Thoracic aorta (tissue), 2 donors: ENCODE data around the gene SMIM1. TPM values are rescaled to one million over a fixed set of nuclear protein-coding genes. Genes with fewer than 3 reads are reported as not detected.

Experiments
- ATAC-seq: fragments of 150-250 bp; one replicate; pipeline ENCODE4 v1.8.0; 2017; ENCODE audit warnings: low read depth; ENCODE audit not compliant: insufficient number of reproducible peaks, low FRiP score
- DNase-seq: peaks from one replicate; pipeline ENCODE4 v3.0.0-alpha.2; 2020; ENCODE audit warnings: low spot score
- H3K27ac ChIP-seq, 2 donors: fragments of 200-600 bp; sonication (generic); 1 replicate in 1 of 2; 2 replicates in 1 of 2; pipeline ENCODE4 v1.5.1; 2016; ENCODE audit warnings: mild to moderate bottlenecking in 2 of 2, moderate library complexity in 2 of 2
- H3K27me3 ChIP-seq: fragments of 200-600 bp; sonication (generic); replicated peaks from 2 replicates; pipeline ENCODE4 v1.6.0; 2016; ENCODE audit warnings: mild to moderate bottlenecking; ENCODE audit not compliant: insufficient read depth
- H3K36me3 ChIP-seq: fragments of 200-600 bp; sonication (generic); one replicate; pipeline ENCODE4 v1.5.1; 2016
- H3K4me1 ChIP-seq, 2 donors: fragments of 200-600 bp; sonication (generic); 1 replicate in 1 of 2; 2 replicates in 1 of 2; pipeline versions ENCODE4 v1.5.1 to v1.6.0; 2016; ENCODE audit warnings: low read depth in 2 of 2, mild to moderate bottlenecking in 1 of 2; ENCODE audit not compliant: control insufficient read depth in 1 of 2
- H3K4me3 ChIP-seq: fragments of 200-600 bp; sonication (generic); 2 replicates; pipeline ENCODE4 v1.5.1; 2016; ENCODE audit warnings: mild to moderate bottlenecking
- H3K9me3 ChIP-seq: fragments of 200-600 bp; sonication (generic); 2 replicates; pipeline ENCODE4 v1.5.1; 2016
- total RNA-seq, 2 donors: library from RNA; depleted of rRNA; stranded (reverse); fragments of >200 nt; gene quantifications; one replicate each; pipeline versions ENCODE4 v1.1.0 to v1.2.3, GENCODE V29; 2016
- TF ChIP-seq, protein P1 (sequence below): fragments of 200-600 bp; sonication (generic); IDR thresholded peaks from one replicate; pipeline ENCODE4 v1.5.1; 2019; ENCODE audit warnings: antibody characterized with exemption

The SMIM1 gene
- total RNA-seq, 2 donors from 2014 or later: 2.6 to 4.6 TPM

DNA sequence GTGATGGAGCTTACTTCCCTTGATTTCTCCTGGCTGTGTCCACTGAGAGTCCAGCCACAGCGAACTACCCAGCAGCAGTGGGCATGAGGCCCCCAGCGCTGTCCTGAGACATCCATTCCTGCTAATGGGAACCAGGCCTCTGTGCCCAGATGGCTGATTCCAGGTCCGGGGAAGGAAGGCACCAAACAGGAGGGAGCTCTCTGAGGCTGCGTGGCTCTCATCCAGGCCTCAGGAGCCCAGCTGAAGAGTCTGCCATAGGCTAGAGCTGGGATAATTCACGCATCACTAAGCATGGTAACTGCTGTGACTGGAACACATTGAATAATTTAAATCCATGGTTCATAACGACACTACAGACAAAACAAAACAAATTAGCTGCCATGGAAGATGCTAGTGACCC is 48.5 kb downstream of the SMIM1 start:
- ATAC-seq (no peak), DNase-seq (no peak)
- H3K27ac ChIP-seq: no peak overlapping the region
- TF ChIP-seq, protein P1, sequence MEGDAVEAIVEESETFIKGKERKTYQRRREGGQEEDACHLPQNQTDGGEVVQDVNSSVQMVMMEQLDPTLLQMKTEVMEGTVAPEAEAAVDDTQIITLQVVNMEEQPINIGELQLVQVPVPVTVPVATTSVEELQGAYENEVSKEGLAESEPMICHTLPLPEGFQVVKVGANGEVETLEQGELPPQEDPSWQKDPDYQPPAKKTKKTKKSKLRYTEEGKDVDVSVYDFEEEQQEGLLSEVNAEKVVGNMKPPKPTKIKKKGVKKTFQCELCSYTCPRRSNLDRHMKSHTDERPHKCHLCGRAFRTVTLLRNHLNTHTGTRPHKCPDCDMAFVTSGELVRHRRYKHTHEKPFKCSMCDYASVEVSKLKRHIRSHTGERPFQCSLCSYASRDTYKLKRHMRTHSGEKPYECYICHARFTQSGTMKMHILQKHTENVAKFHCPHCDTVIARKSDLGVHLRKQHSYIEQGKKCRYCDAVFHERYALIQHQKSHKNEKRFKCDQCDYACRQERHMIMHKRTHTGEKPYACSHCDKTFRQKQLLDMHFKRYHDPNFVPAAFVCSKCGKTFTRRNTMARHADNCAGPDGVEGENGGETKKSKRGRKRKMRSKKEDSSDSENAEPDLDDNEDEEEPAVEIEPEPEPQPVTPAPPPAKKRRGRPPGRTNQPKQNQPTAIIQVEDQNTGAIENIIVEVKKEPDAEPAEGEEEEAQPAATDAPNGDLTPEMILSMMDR: no peak
- no peaks in the 10 kb centered on the region for H3K9me3 ChIP-seq
- H3K4me1 ChIP-seq: no peaks in the 10 kb centered on the region
- H3K36me3 ChIP-seq: peaks cover 44% of the 10 kb centered on the region
- no peaks in the 10 kb centered on the region for H3K27me3 ChIP-seq
- no peak overlapping the region for H3K4me3 ChIP-seq

DNA sequence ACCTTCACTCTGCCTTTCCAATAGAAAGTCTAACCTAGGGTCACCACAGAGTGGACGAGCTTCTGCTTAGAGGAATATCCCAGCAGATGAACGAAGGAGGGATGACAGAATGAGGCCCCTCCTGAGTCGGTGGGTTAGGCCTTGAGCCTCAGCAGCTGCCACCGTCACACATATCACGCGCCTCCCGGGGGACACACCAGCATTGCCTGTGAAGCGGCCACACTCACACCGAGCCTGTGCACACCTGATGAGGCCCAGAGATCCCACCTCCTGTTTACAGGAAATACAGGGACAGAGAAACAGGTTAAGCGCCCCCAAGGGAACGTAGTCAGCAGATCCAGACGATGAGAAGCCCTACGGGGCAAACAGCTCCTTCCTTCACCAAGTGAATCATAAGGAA is 48.9 kb downstream of the SMIM1 start:
- TF ChIP-seq, protein P1: no peak
- ATAC-seq (no peak), DNase-seq (no peak)
- Histone ChIP-seq H3K27ac (no peak overlapping the region), H3K4me3 (no peak overlapping the region), H3K4me1 (no peaks in the 10 kb centered on the region), H3K36me3 (peaks cover 45% of the 10 kb centered on the region), H3K27me3 (no peaks in the 10 kb centered on the region), H3K9me3 (no peaks in the 10 kb centered on the region)

DNA sequence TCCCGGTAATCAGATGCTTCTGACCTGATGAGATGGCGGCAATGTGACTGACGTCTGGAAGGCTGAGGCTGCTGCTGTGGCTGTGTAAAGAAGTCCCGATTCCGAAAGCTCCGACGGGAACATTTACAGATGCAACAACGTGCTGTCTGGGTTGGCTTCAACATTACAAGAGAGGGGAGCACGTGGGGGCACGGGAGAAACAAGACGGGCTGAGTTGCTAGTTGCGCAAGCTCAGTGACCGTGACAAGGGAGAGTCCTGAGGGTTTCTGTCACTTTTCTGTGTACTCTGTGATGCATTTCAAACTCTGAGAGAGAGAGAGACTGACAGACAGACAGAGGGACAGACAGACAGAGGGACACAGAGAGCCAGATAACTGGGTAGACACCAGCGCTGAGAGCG is 49.4 kb downstream of the SMIM1 start:
- peaks cover 45% of the 10 kb centered on the region for H3K36me3 ChIP-seq
- H3K4me1 ChIP-seq: no peaks in the 10 kb centered on the region
- no peaks in the 10 kb centered on the region for H3K27me3 ChIP-seq
- no peak for ATAC-seq
- TF ChIP-seq, protein P1: no peak
- no peaks in the 10 kb centered on the region for H3K9me3 ChIP-seq
- H3K27ac ChIP-seq: no peak overlapping the region
- DNase-seq: no peak
- H3K4me3 ChIP-seq: no peak overlapping the region

DNA sequence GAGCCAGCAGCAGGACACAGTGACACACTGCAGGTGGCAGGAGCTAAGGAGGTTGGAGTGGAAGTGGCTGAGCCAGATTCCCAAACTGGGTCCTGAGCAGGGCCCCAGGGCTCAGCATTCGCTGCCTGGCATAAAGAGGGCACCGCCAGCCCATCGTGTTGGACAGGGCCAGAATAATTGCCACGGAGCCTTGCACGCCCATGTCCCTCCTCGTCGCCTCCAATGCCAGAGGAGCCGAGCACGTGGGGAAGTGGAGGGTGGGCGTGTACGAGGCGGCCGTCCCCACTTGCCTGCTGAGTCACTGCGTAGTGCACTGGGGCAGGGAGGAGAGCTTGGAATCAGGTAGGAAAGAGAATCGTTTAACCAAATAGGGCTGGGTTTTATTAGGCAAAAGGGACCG is 49.9 kb downstream of the SMIM1 start:
- Histone ChIP-seq H3K27ac (no peak overlapping the region), H3K4me1 (no peaks in the 10 kb centered on the region), H3K4me3 (no peak overlapping the region), H3K27me3 (no peaks in the 10 kb centered on the region), H3K36me3 (peaks cover 46% of the 10 kb centered on the region), H3K9me3 (no peaks in the 10 kb centered on the region)
- TF ChIP-seq, protein P1: no peak
- no peak for ATAC-seq
- DNase-seq: no peak

DNA sequence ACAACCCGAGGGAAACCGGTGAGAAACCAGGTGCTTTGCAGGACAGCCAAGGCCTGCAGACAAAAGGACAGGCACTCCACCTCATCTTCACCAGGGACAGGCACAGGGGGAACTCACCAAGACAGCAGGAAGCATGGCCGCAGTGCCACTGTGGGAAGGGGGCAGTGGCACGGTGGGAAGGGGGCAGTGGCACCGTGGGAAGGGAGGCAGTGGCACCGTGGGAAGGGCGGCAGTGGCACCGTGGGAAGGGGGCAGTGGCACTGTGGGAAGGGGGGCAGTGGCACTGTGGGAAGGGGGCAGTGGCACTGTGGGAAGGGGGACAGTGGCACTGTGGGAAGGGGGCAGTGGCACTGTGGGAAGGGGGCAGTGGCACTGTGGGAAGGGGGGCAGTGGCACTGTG is 52.1 kb downstream of the SMIM1 start:
- no peak for ATAC-seq
- no peak overlapping the region for H3K27ac ChIP-seq

More for the DNA sequence above, 52.1 kb downstream of the SMIM1 start:
- Histone ChIP-seq H3K4me1 (no peaks in the 10 kb centered on the region), H3K27me3 (no peaks in the 10 kb centered on the region), H3K36me3 (peaks cover 60% of the 10 kb centered on the region), H3K4me3 (no peak overlapping the region), H3K9me3 (no peaks in the 10 kb centered on the region)
- no peak for DNase-seq
- TF ChIP-seq, protein P1: no peak
